Endothelial cell of umbilical vein (primary cell): ENCODE results near the gene ADH1C. TPM values are rescaled to one million over a fixed set of nuclear protein-coding genes. Genes with fewer than 3 reads are reported as not detected.

Source experiments
- BruUV-seq: library from RNA; stranded (reverse); fragments of 400-500 nt; replicated peaks from 2 replicates; lab custom pipeline; 2021; lab: Mats Ljungman, UMichigan
- CTCF ChIA-PET: fragments of 300-600, 350-600 bp; sonication (Branson Sonifier 250); formaldehyde crosslinking; loops from one replicate; lab custom pipeline; 2021; ENCODE audit warnings: antibody characterized with exemption, inconsistent platforms; lab: Charles Lee
- POLR2A ChIA-PET: fragments of 300-600, 350-600 bp; sonication (Branson Sonifier 250); formaldehyde crosslinking; loops from one replicate; lab custom pipeline; 2021; ENCODE audit warnings: antibody characterized with exemption, inconsistent platforms; lab: Charles Lee
- DNase-seq: peaks from one replicate; pipeline ENCODE4 v3.0.0-alpha.2; 2011; ENCODE audit warnings: low read depth, low spot score
- FAIRE-seq: peaks from 2 replicates; lab custom pipeline; 2011; peaks lifted over from hg19 to GRCh38; lab: Jason Lieb, UNC
- H2AFZ ChIP-seq: 2 replicates; pipeline ENCODE4 v1.6.0; 2012; ENCODE audit warnings: low read depth, low read length, control low read depth, inconsistent platforms
- H3K27ac ChIP-seq: 2 replicates; pipeline ENCODE4 v1.5.1; 2011; ENCODE audit warnings: low read depth, mild to moderate bottlenecking, control low read depth, low read length, moderate library complexity; ENCODE audit not compliant: insufficient read depth
- H3K27me3 ChIP-seq, 2 experiments: 2 replicates each; pipeline versions ENCODE4 v1.6.0 to v1.6.1; 2011; ENCODE audit warnings: low read length in 2 of 2, mixed read lengths in 1 of 2; ENCODE audit not compliant: control insufficient read depth in 2 of 2, insufficient read depth in 2 of 2
- H3K36me3 ChIP-seq, 2 experiments: 2 replicates in 1 of 2; 3 replicates in 1 of 2; pipeline ENCODE4 v1.5.1; 2011; ENCODE audit warnings: low read length in 2 of 2, mild to moderate bottlenecking in 1 of 2, moderate library complexity in 1 of 2; ENCODE audit not compliant: control insufficient read depth in 2 of 2, insufficient read depth in 2 of 2; ENCODE audit errors: extremely low read depth in 1 of 2
- H3K4me1 ChIP-seq: 3 replicates; pipeline ENCODE4 v1.5.1; 2011; ENCODE audit warnings: mild to moderate bottlenecking, low read length; ENCODE audit not compliant: control insufficient read depth, insufficient read depth; ENCODE audit errors: extremely low read depth
- H3K4me2 ChIP-seq: 2 replicates; pipeline ENCODE4 v1.6.1; 2011; ENCODE audit warnings: low read length, control low read depth, mixed read lengths; ENCODE audit not compliant: insufficient read depth
- H3K4me3 ChIP-seq, 3 experiments: fragments of 200-600 bp in 1 of 3; sonication (generic), shearing (Covaris generic) in 1 of 3; replicated peaks in 1 of 3; 2 replicates each; pipeline ENCODE4 v1.5.1; 2011 to 2016; ENCODE audit warnings: control low read depth in 3 of 3, low read length in 3 of 3, mild to moderate bottlenecking in 2 of 3, inconsistent platforms in 1 of 3, low read depth in 1 of 3, moderate library complexity in 1 of 3; ENCODE audit not compliant: insufficient read depth in 1 of 3
- H3K79me2 ChIP-seq: 2 replicates; pipeline ENCODE4 v1.6.0; 2012; ENCODE audit warnings: low read length, inconsistent platforms; ENCODE audit not compliant: control insufficient read depth, insufficient read depth
- H3K9ac ChIP-seq: replicated peaks from 2 replicates; pipeline ENCODE3; 2011; ENCODE audit warnings: low read length, control low read depth; ENCODE audit not compliant: insufficient read depth; ENCODE audit errors: extremely low read depth
- H3K9me1 ChIP-seq: replicated peaks from 3 replicates; pipeline ENCODE4 v1.6.0; 2011; ENCODE audit warnings: mild to moderate bottlenecking, low read length; ENCODE audit not compliant: control insufficient read depth, insufficient read depth; ENCODE audit errors: extremely low read depth
- H3K9me3 ChIP-seq: replicated peaks from 2 replicates; pipeline ENCODE4 v1.5.1; 2012; ENCODE audit warnings: low read length, inconsistent platforms; ENCODE audit not compliant: control insufficient read depth, insufficient read depth
- H4K20me1 ChIP-seq: replicated peaks from 2 replicates; pipeline ENCODE3; 2011; ENCODE audit warnings: mild to moderate bottlenecking, low read length; ENCODE audit not compliant: control insufficient read depth, insufficient read depth; ENCODE audit errors: extremely low read depth
- CTCF ChIP-seq, 2 donors: IDR thresholded peaks; 1 replicate in 1 of 2; 2 replicates in 1 of 2; pipeline ENCODE4 v1.5.1; 2011; ENCODE audit warnings: low read length in 2 of 2, mild to moderate bottlenecking in 2 of 2, moderate library complexity in 2 of 2, control low read depth in 1 of 2, inconsistent platforms in 1 of 2, low read depth in 1 of 2; ENCODE audit not compliant: insufficient read depth in 1 of 2; ENCODE audit errors: extremely low read depth in 1 of 2
- EZH2 ChIP-seq: IDR thresholded peaks from 2 replicates; pipeline ENCODE4 v1.6.1; 2012; ENCODE audit warnings: borderline replicate concordance, low read depth, mild to moderate bottlenecking, moderate library complexity, low read length, inconsistent platforms; ENCODE audit not compliant: severe bottlenecking
- FOS ChIP-seq: IDR thresholded peaks from 2 replicates; pipeline ENCODE4 v1.6.1; 2011; ENCODE audit warnings: mild to moderate bottlenecking, low read length, moderate library complexity, borderline replicate concordance; ENCODE audit not compliant: insufficient read depth
- GATA2 ChIP-seq: IDR thresholded peaks from 2 replicates; pipeline ENCODE4 v1.7.0; 2011; ENCODE audit warnings: low read depth, mild to moderate bottlenecking, moderate library complexity, mixed read lengths, low read length; ENCODE audit not compliant: insufficient read length, insufficient read depth
- JUN ChIP-seq: IDR thresholded peaks from 2 replicates; pipeline ENCODE4 v1.6.1; 2011; ENCODE audit warnings: borderline replicate concordance, low read depth; ENCODE audit not compliant: insufficient read length, insufficient read depth
- POLR2A ChIP-seq: IDR thresholded peaks from 2 replicates; pipeline ENCODE4 v1.6.1; 2012; ENCODE audit warnings: low read depth, mild to moderate bottlenecking, control low read depth, low read length
- POLR2AphosphoS5 ChIP-seq: IDR thresholded peaks from 2 replicates; pipeline ENCODE4 v1.6.1; 2012; ENCODE audit warnings: low read depth, mild to moderate bottlenecking, control low read depth, low read length, moderate library complexity; ENCODE audit not compliant: insufficient read depth
- dilution Hi-C: fragments of 300-500 bp; cut with MboI; formaldehyde crosslinking; loops from one replicate; pipeline ENCODE4 v1.15.0; 2019; ENCODE audit warnings: low sequenced_read_pairs; ENCODE audit not compliant: extremely low pct_ligation_motif_present
- intact Hi-C: fragments of 100-400 bp; cut with micrococcal nuclease; formaldehyde crosslinking; loops from one replicate; pipeline ENCODE4 v1.10.0; 2022
- polyA plus RNA-seq, 4 experiments: library from polyadenylated mRNA; depleted of rRNA in 3 of 4; stranded (reverse) in 3 of 4; unstranded in 1 of 4; fragments of >200 nt; gene quantifications; 2 replicates each; pipeline versions ENCODE4 v1.2.1 to v1.2.3, GENCODE V29; 2011 to 2012; ENCODE audit warnings: missing spikeins in 1 of 4
- total RNA-seq: library from RNA; stranded (reverse); gene quantifications from 2 replicates; pipeline ENCODE4 v1.2.3, GENCODE V29; 2021

ADH1C gene
- total and polyA plus RNA-seq, 2 donors (not counting 3 experiments of a cell fraction or from before 2014, with no cell fraction given), result not detected

- BruUV-seq, result no TSS peak
- H3K4me3 ChIP-seq, result no peak overlapping the region
- H3K9me1 ChIP-seq, result no peaks in the 10 kb centered on the region
- POLR2A ChIA-PET, result no interaction called here
- CTCF ChIA-PET, result no interaction called here
- no peak overlapping the region for H3K27ac ChIP-seq
- H3K9me3 ChIP-seq, result no peaks in the 10 kb centered on the region
- dilution Hi-C loops (no loop called here), intact Hi-C loops (no loop called here)
- H3K36me3 ChIP-seq, result no peaks in the 10 kb centered on the region
- no peak overlapping the region for H2AFZ ChIP-seq
- H3K9ac ChIP-seq, result no peak overlapping the region
- no peak for DNase-seq
- H4K20me1 ChIP-seq, result no peaks in the 10 kb centered on the region
- no peak overlapping the region for H3K4me2 ChIP-seq
- H3K27me3 ChIP-seq, result no peaks in the 10 kb centered on the region
- no peaks in the 10 kb centered on the region for H3K79me2 ChIP-seq
- no peak for TF ChIP-seq POLR2AphosphoS5
- no peak for TF ChIP-seq GATA2
- no peak for TF ChIP-seq EZH2
- no peak for TF ChIP-seq POLR2A
- no peak for TF ChIP-seq JUN
- no peak for TF ChIP-seq FOS
- TF ChIP-seq CTCF (IDR thresholded peaks at IDR 0.05; ENCODE audit: extremely low read depth in 1 of 2, insufficient read depth in 1 of 2, low read depth in 1 of 2, low read length in 2 of 2), result no peak
- FAIRE-seq, result no peak
- H3K4me1 ChIP-seq, result no peaks in the 10 kb centered on the region
Measured at GRCh38 chr4:99381588-99382175, 29.1 kb upstream of the ADH1C start.
